ENCODE measurements around the gene CBFA2T3. TPM values are rescaled to one million over a fixed set of nuclear protein-coding genes. Genes with fewer than 3 reads are reported as not detected.

The CBFA2T3 gene
- total RNA-seq, 1 experiment from 2014 or later, result not detected

- Histone ChIP-seq H3K9me2 (replicated peaks; ENCODE audit: insufficient read depth, low read length) (no peaks in the 10 kb centered on the region), H3K9ac (ENCODE audit: low read length) (no peak overlapping the region), H3K79me2 (ENCODE audit: low read length) (no peaks in the 10 kb centered on the region), H3K4me3 (ENCODE audit: low read length) (no peak overlapping the region), H2AFZ (ENCODE audit: low read length) (no peak overlapping the region), H3K27me3 (ENCODE audit: low read length) (no peaks in the 10 kb centered on the region), H3K36me3 (ENCODE audit: insufficient read depth, low read length) (no peaks in the 10 kb centered on the region), H3K4me1 (ENCODE audit: low read length) (peaks cover 4% of the 10 kb centered on the region), H3K4me2 (ENCODE audit: low read depth, low read length, poor library complexity, severe bottlenecking) (no peak overlapping the region), H4K20me1 (ENCODE audit: insufficient read depth, low read depth, low read length) (0 out of 2 replicates have a peak, but pooled peaks cover 4% of the 10 kb centered on the region), H3K27ac (ENCODE audit: low read length) (no peak overlapping the region), H3K9me3 (ENCODE audit: low read length) (no peaks in the 10 kb centered on the region)
- no peak for DNase-seq
These were observed 33.3 kb downstream of the CBFA2T3 start for GRCh38 chr16:88943741-88944140.

GRCh38 chr16:88943131-88943664, 33.8 kb downstream of the CBFA2T3 start:
- no peak for DNase-seq
- H3K27ac ChIP-seq (ENCODE audit: low read length), result no peak overlapping the region
- no peak overlapping the region for H3K9ac ChIP-seq (ENCODE audit: low read length)
- H3K4me1 ChIP-seq (ENCODE audit: low read length), result peaks cover 4% of the 10 kb centered on the region
- H3K27me3 ChIP-seq (ENCODE audit: low read length), result no peaks in the 10 kb centered on the region
- no peaks in the 10 kb centered on the region for H3K9me2 ChIP-seq (replicated peaks; ENCODE audit: insufficient read depth, low read length)
- no peaks in the 10 kb centered on the region for H3K79me2 ChIP-seq (ENCODE audit: low read length)
- no peaks in the 10 kb centered on the region for H3K36me3 ChIP-seq (ENCODE audit: insufficient read depth, low read length)
- no peak overlapping the region for H3K4me3 ChIP-seq (ENCODE audit: low read length)
- H3K9me3 ChIP-seq (ENCODE audit: low read length), result no peaks in the 10 kb centered on the region
- no peak overlapping the region for H2AFZ ChIP-seq (ENCODE audit: low read length)
- 0 out of 2 replicates have a peak, but pooled peaks cover 4% of the 10 kb centered on the region for H4K20me1 ChIP-seq (ENCODE audit: insufficient read depth, low read depth, low read length)
- no peak overlapping the region for H3K4me2 ChIP-seq (ENCODE audit: low read depth, low read length, poor library complexity, severe bottlenecking)

GRCh38 chr16:88941913-88942909, 34.8 kb downstream of the CBFA2T3 start:
- DNase-seq, result peak; percentile 81
- H3K9ac ChIP-seq (ENCODE audit: low read length), result no peak overlapping the region
- H3K4me3 ChIP-seq (ENCODE audit: low read length), result no peak overlapping the region
- H3K9me3 ChIP-seq (ENCODE audit: low read length), result no peaks in the 10 kb centered on the region
- H3K27me3 ChIP-seq (ENCODE audit: low read length), result no peaks in the 10 kb centered on the region
- peaks cover 4% of the 10 kb centered on the region for H3K4me1 ChIP-seq (ENCODE audit: low read length)
- no peaks in the 10 kb centered on the region for H3K9me2 ChIP-seq (replicated peaks; ENCODE audit: insufficient read depth, low read length)
- no peaks in the 10 kb centered on the region for H3K79me2 ChIP-seq (ENCODE audit: low read length)
- no peak overlapping the region for H3K4me2 ChIP-seq (ENCODE audit: low read depth, low read length, poor library complexity, severe bottlenecking)
- no peak overlapping the region for H3K27ac ChIP-seq (ENCODE audit: low read length)
- 0 out of 2 replicates have a peak, but pooled peaks cover 4% of the 10 kb centered on the region for H4K20me1 ChIP-seq (ENCODE audit: insufficient read depth, low read depth, low read length)
- H3K36me3 ChIP-seq (ENCODE audit: insufficient read depth, low read length), result no peaks in the 10 kb centered on the region
- H2AFZ ChIP-seq (ENCODE audit: low read length), result no peak overlapping the region

GRCh38 chr16:88940862-88941817, 35.9 kb downstream of the CBFA2T3 start:
- H3K27ac ChIP-seq (ENCODE audit: low read length), result no peak overlapping the region
- H3K4me3 ChIP-seq (ENCODE audit: low read length), result no peak overlapping the region
- H2AFZ ChIP-seq (ENCODE audit: low read length), result no peak overlapping the region
- no peak overlapping the region for H3K4me2 ChIP-seq (ENCODE audit: low read depth, low read length, poor library complexity, severe bottlenecking)
- no peak for DNase-seq
- no peaks in the 10 kb centered on the region for H3K9me3 ChIP-seq (ENCODE audit: low read length)
- peaks cover 4% of the 10 kb centered on the region for H3K4me1 ChIP-seq (ENCODE audit: low read length)
- no peaks in the 10 kb centered on the region for H3K27me3 ChIP-seq (ENCODE audit: low read length)
- no peaks in the 10 kb centered on the region for H3K79me2 ChIP-seq (ENCODE audit: low read length)
- no peak overlapping the region for H3K9ac ChIP-seq (ENCODE audit: low read length)
- H4K20me1 ChIP-seq (ENCODE audit: insufficient read depth, low read depth, low read length), result 0 out of 2 replicates have a peak, but pooled peaks cover 4% of the 10 kb centered on the region
- no peaks in the 10 kb centered on the region for H3K36me3 ChIP-seq (ENCODE audit: insufficient read depth, low read length)
- H3K9me2 ChIP-seq (replicated peaks; ENCODE audit: insufficient read depth, low read length), result no peaks in the 10 kb centered on the region

GRCh38 chr16:88939972-88940861, 36.8 kb downstream of the CBFA2T3 start:
- Histone ChIP-seq H3K27me3 (ENCODE audit: low read length) (no peaks in the 10 kb centered on the region), H3K79me2 (ENCODE audit: low read length) (no peaks in the 10 kb centered on the region), H3K4me1 (ENCODE audit: low read length) (peaks cover 4% of the 10 kb centered on the region), H3K27ac (ENCODE audit: low read length) (no peak overlapping the region), H3K4me3 (ENCODE audit: low read length) (no peak overlapping the region), H3K9me3 (ENCODE audit: low read length) (no peaks in the 10 kb centered on the region), H3K9me2 (replicated peaks; ENCODE audit: insufficient read depth, low read length) (no peaks in the 10 kb centered on the region), H3K4me2 (ENCODE audit: low read depth, low read length, poor library complexity, severe bottlenecking) (no peak overlapping the region), H4K20me1 (ENCODE audit: insufficient read depth, low read depth, low read length) (0 out of 2 replicates have a peak, but pooled peaks cover 4% of the 10 kb centered on the region), H3K9ac (ENCODE audit: low read length) (no peak overlapping the region), H2AFZ (ENCODE audit: low read length) (no peak overlapping the region), H3K36me3 (ENCODE audit: insufficient read depth, low read length) (no peaks in the 10 kb centered on the region)
- DNase-seq, result no peak

GRCh38 chr16:88939245-88939971, 37.6 kb downstream of the CBFA2T3 start:
- Histone ChIP-seq H4K20me1 (ENCODE audit: insufficient read depth, low read depth, low read length) (0 out of 2 replicates have a peak, but pooled peaks cover 4% of the 10 kb centered on the region), H3K9ac (ENCODE audit: low read length) (no peak overlapping the region), H2AFZ (ENCODE audit: low read length) (no peak overlapping the region), H3K79me2 (ENCODE audit: low read length) (no peaks in the 10 kb centered on the region), H3K27me3 (ENCODE audit: low read length) (no peaks in the 10 kb centered on the region), H3K4me3 (ENCODE audit: low read length) (no peak overlapping the region), H3K4me1 (ENCODE audit: low read length) (peaks cover 4% of the 10 kb centered on the region), H3K4me2 (ENCODE audit: low read depth, low read length, poor library complexity, severe bottlenecking) (no peak overlapping the region), H3K9me3 (ENCODE audit: low read length) (no peaks in the 10 kb centered on the region), H3K9me2 (replicated peaks; ENCODE audit: insufficient read depth, low read length) (no peaks in the 10 kb centered on the region), H3K36me3 (ENCODE audit: insufficient read depth, low read length) (no peaks in the 10 kb centered on the region), H3K27ac (ENCODE audit: low read length) (no peak overlapping the region)
- DNase-seq, result no peak

- no peaks in the 10 kb centered on the region for H3K27me3 ChIP-seq (ENCODE audit: low read length)
- H4K20me1 ChIP-seq (ENCODE audit: insufficient read depth, low read depth, low read length), result 0 out of 2 replicates have a peak, but pooled peaks cover 4% of the 10 kb centered on the region
- H3K4me2 ChIP-seq (ENCODE audit: low read depth, low read length, poor library complexity, severe bottlenecking), result no peak overlapping the region
These were observed 38.2 kb downstream of the CBFA2T3 start for GRCh38 chr16:88938777-88939244.

More at GRCh38 chr16:88938777-88939244, 38.2 kb downstream of the CBFA2T3 start:
- no peaks in the 10 kb centered on the region for H3K79me2 ChIP-seq (ENCODE audit: low read length)
- H3K27ac ChIP-seq (ENCODE audit: low read length), result no peak overlapping the region
- no peak overlapping the region for H3K4me3 ChIP-seq (ENCODE audit: low read length)
- H3K9ac ChIP-seq (ENCODE audit: low read length), result no peak overlapping the region
- no peaks in the 10 kb centered on the region for H3K36me3 ChIP-seq (ENCODE audit: insufficient read depth, low read length)
- DNase-seq, result no peak
- H2AFZ ChIP-seq (ENCODE audit: low read length), result no peak overlapping the region
- peaks cover 4% of the 10 kb centered on the region for H3K4me1 ChIP-seq (ENCODE audit: low read length)
- H3K9me3 ChIP-seq (ENCODE audit: low read length), result no peaks in the 10 kb centered on the region
- H3K9me2 ChIP-seq (replicated peaks; ENCODE audit: insufficient read depth, low read length), result no peaks in the 10 kb centered on the region
